Measurements from ENCODE around the gene SLK. TPM values are rescaled to one million over a fixed set of nuclear protein-coding genes. Genes with fewer than 3 reads are reported as not detected.

Gene SLK
- total RNA-seq, 1 experiment from 2014 or later, result 71.9 TPM

DNA sequence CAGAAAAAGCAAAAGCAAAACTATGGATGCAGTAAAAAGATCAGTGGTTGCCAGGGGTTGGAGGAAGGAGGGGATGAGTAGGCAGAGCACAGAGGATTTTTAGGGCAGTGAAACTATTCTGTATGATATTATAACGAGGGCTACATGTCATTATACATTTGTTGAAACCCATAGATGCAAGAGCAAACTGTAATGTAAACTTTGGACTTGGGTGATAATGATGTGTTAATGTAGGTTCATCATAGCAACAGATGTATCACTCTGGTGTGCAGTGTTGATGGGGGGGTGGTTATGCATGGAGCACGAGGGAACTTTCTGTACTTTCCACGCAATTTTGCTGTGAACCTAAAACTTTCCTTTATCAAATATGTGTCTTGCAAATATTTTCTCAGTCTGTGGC, 23.2 kb downstream of the SLK start:
- no peak overlapping the region for H3K4me3 Mint-ChIP-seq (ENCODE audit: unreplicated experiment)
- no TSS peak for BruUV-seq (replicated peaks)
- DNase-seq (ENCODE audit: unreplicated experiment), result no peak
- TF ChIP-seq, protein P1, sequence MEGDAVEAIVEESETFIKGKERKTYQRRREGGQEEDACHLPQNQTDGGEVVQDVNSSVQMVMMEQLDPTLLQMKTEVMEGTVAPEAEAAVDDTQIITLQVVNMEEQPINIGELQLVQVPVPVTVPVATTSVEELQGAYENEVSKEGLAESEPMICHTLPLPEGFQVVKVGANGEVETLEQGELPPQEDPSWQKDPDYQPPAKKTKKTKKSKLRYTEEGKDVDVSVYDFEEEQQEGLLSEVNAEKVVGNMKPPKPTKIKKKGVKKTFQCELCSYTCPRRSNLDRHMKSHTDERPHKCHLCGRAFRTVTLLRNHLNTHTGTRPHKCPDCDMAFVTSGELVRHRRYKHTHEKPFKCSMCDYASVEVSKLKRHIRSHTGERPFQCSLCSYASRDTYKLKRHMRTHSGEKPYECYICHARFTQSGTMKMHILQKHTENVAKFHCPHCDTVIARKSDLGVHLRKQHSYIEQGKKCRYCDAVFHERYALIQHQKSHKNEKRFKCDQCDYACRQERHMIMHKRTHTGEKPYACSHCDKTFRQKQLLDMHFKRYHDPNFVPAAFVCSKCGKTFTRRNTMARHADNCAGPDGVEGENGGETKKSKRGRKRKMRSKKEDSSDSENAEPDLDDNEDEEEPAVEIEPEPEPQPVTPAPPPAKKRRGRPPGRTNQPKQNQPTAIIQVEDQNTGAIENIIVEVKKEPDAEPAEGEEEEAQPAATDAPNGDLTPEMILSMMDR (IDR thresholded peaks at IDR 0.05; ENCODE audit: unreplicated experiment), result no peak
- H3K27ac Mint-ChIP-seq (ENCODE audit: low read depth, unreplicated experiment), result peak overlapping the region; percentile 2
- intact Hi-C loops (cut with micrococcal nuclease), result no loop called here
- H3K27me3 Mint-ChIP-seq (ENCODE audit: insufficient read depth, unreplicated experiment), result no peaks in the 10 kb centered on the region
- H3K4me1 Mint-ChIP-seq (ENCODE audit: insufficient read depth, unreplicated experiment), result peaks cover 22% of the 10 kb centered on the region
- CTCF ChIA-PET, result interaction anchor here (1.2 kb wide), 1 partner anchor 105 kb away, joined by 4 read pairs; no protein-coding TSS in a partner anchor
- H3K9me3 Mint-ChIP-seq (ENCODE audit: unreplicated experiment), result no peaks in the 10 kb centered on the region
- H3K36me3 Mint-ChIP-seq (ENCODE audit: insufficient read depth, unreplicated experiment), result peaks cover 30% of the 10 kb centered on the region
- POLR2A ChIA-PET, result interaction anchor here (0.7 to 2.1 kb wide), 9 partner anchors 14 to 132 kb away, joined by 3 to 11 read pairs (median 3); partner anchors contain the start of gene SFR1

DNA sequence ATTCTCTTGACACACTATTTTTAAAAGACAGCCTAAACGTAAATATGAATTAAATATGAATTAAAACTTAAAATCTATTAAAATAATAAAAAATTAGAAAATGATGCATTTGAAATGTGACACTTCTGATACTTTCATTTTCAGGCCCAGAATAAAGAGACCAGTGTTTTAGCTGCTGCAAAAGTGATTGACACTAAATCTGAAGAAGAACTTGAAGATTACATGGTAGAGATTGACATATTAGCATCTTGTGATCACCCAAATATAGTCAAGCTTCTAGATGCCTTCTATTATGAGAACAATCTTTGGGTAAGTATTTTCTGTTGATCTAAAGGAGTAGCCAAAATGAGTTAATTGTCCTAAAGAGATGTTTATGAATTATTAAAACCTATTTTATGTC, 23.6 kb downstream of the SLK start:
- CTCF ChIA-PET, result interaction anchor here (1.2 kb wide), 1 partner anchor 106 kb away, joined by 4 read pairs; no protein-coding TSS in a partner anchor
- POLR2A ChIA-PET, result interaction anchor here (0.7 to 2.1 kb wide), 10 partner anchors 14 to 131 kb away, joined by 3 to 11 read pairs (median 3); partner anchors contain the start of gene SFR1
- TF ChIP-seq, protein P1 (IDR thresholded peaks at IDR 0.05; ENCODE audit: unreplicated experiment), result no peak
- Mint-ChIP-seq H3K36me3 (ENCODE audit: insufficient read depth, unreplicated experiment) (peaks cover 34% of the 10 kb centered on the region), H3K4me3 (ENCODE audit: unreplicated experiment) (no peak overlapping the region), H3K27me3 (ENCODE audit: insufficient read depth, unreplicated experiment) (no peaks in the 10 kb centered on the region), H3K27ac (ENCODE audit: low read depth, unreplicated experiment) (no peak overlapping the region), H3K9me3 (ENCODE audit: unreplicated experiment) (no peaks in the 10 kb centered on the region), H3K4me1 (ENCODE audit: insufficient read depth, unreplicated experiment) (peaks cover 22% of the 10 kb centered on the region)
- intact Hi-C loops (cut with micrococcal nuclease), result no loop called here
- DNase-seq (ENCODE audit: unreplicated experiment), result no peak
- no TSS peak for BruUV-seq (replicated peaks)

DNA sequence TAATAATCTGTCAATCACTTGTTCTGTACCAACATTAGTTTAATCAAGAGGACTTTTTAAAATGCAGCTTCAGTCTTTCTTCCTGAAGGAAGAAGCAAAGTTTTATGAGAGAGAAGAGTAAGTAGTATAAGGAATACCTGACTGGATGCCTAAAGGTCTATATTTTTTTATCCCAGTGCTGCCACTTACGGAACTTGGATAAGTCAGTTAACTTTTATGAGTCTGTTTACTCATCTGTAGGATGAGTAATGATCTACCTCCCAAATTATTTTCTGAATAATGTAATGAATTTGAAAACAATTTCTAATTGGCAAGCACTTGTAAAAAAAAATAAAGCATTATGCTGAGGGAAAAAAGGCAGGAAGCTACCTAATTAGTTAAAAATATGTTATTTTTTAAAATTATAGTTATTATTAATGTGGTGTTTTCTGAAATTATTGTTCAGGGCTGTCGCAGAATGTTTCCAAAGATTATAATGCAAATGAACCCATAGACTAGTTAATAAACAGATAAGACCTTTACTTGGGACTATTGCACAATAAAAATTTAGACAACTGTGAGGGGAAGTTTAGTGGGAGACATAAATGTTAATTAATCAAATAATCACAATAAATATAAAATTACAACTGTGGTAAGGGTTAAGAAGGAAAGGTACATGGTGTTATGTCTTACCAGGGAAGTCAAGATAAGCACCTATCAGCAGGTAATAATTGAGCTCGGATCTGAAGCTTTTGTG, 24.6 kb downstream of the SLK start:
- Mint-ChIP-seq H3K4me1 (ENCODE audit: insufficient read depth, unreplicated experiment) (peaks cover 17% of the 10 kb centered on the region), H3K36me3 (ENCODE audit: insufficient read depth, unreplicated experiment) (peaks cover 44% of the 10 kb centered on the region), H3K27ac (ENCODE audit: low read depth, unreplicated experiment) (peak overlapping the region; percentile 27), H3K27me3 (ENCODE audit: insufficient read depth, unreplicated experiment) (no peaks in the 10 kb centered on the region), H3K9me3 (ENCODE audit: unreplicated experiment) (no peaks in the 10 kb centered on the region), H3K4me3 (ENCODE audit: unreplicated experiment) (no peak overlapping the region)
- TF ChIP-seq, protein P1 (IDR thresholded peaks at IDR 0.05; ENCODE audit: unreplicated experiment), result no peak
- BruUV-seq (replicated peaks), result TSS peak; percentile 9
- intact Hi-C loops (cut with micrococcal nuclease), result no loop called here
- ChIA-PET POLR2A (interaction anchor here (0.6 to 2.1 kb wide), 12 partner anchors 13 to 163 kb away, joined by 3 to 11 read pairs (median 4); no protein-coding TSS in a partner anchor), CTCF (interaction anchor here (0.6 to 1.2 kb wide), 6 partner anchors 13 to 130 kb away, joined by 3 to 6 read pairs (median 4); partner anchors contain the start of gene SFR1)
- peak; percentile 12 for DNase-seq (ENCODE audit: unreplicated experiment)

DNA sequence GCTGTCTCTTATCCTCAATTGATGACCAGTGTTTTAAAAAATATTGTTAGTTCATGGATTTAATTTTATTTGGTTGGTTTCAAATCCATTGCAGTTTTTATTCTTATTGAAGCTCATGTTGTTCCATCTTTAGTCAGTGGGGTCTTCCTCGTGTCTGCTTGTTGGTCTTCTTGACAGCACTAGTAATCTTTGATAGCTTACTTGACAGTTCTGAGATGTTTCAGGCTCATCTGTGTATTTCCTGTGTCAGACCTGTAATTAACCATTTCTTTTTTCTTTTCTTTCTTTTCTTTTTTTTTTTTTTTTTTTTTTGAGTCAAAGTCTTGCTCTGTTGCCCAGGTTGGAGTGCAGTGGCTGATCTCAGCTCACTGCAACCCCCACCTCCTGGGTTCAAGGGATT, 28.2 kb downstream of the SLK start:
- H3K36me3 Mint-ChIP-seq (ENCODE audit: insufficient read depth, unreplicated experiment), result peaks cover 70% of the 10 kb centered on the region
- ChIA-PET CTCF (interaction anchor here (0.7 kb wide), 1 partner anchor 54 kb away, joined by 3 read pairs; no protein-coding TSS in a partner anchor), POLR2A (no interaction called here)
- no peak overlapping the region for H3K27ac Mint-ChIP-seq (ENCODE audit: low read depth, unreplicated experiment)
- H3K4me3 Mint-ChIP-seq (ENCODE audit: unreplicated experiment), result no peak overlapping the region
- no TSS peak for BruUV-seq (replicated peaks)
- intact Hi-C loops (cut with micrococcal nuclease), result no loop called here
- H3K4me1 Mint-ChIP-seq (ENCODE audit: insufficient read depth, unreplicated experiment), result peaks cover 4% of the 10 kb centered on the region
- DNase-seq (ENCODE audit: unreplicated experiment), result no peak
- H3K9me3 Mint-ChIP-seq (ENCODE audit: unreplicated experiment), result no peaks in the 10 kb centered on the region
- no peaks in the 10 kb centered on the region for H3K27me3 Mint-ChIP-seq (ENCODE audit: insufficient read depth, unreplicated experiment)
- TF ChIP-seq, protein P1 (IDR thresholded peaks at IDR 0.05; ENCODE audit: unreplicated experiment), result no peak

All from MCF 10A (cell line).